Type B pancreatic cell (in vitro differentiated cells): ENCODE data around the gene ABLIM2. TPM values are rescaled to one million over a fixed set of nuclear protein-coding genes. Genes with fewer than 3 reads are reported as not detected.

Source experiments
- DNase-seq: peaks from one replicate; pipeline ENCODE4 v3.0.0; 2021; ENCODE audit warnings: mixed read lengths; ENCODE audit not compliant: unreplicated experiment; ENCODE audit errors: extremely low spot score
- H3K27ac Mint-ChIP-seq: 2 replicates; pipeline ENCODE4 v1.8.0; 2021; ENCODE audit warnings: mild to moderate bottlenecking, mixed read lengths
- H3K27me3 Mint-ChIP-seq: 2 replicates; pipeline ENCODE4 v1.8.0; 2021; ENCODE audit warnings: mixed read lengths
- H3K36me3 Mint-ChIP-seq: 2 replicates; pipeline ENCODE4 v1.8.0; 2021; ENCODE audit warnings: mixed read lengths
- H3K4me1 Mint-ChIP-seq: one replicate; pipeline ENCODE4 v1.8.0; 2021; ENCODE audit warnings: mixed read lengths; ENCODE audit not compliant: unreplicated experiment
- H3K4me3 Mint-ChIP-seq: 2 replicates; pipeline ENCODE4 v1.8.0; 2021; ENCODE audit warnings: mild to moderate bottlenecking, mixed read lengths
- H3K9me3 Mint-ChIP-seq: 2 replicates; pipeline ENCODE4 v1.8.0; 2021; ENCODE audit warnings: mixed read lengths
- CTCF ChIP-seq: fragments of 200-600 bp; sonication (generic); conservative IDR thresholded peaks from 2 replicates; pipeline ENCODE4 v1.5.0; 2021; ENCODE audit warnings: antibody characterized with exemption, mild to moderate bottlenecking
- total RNA-seq: library from RNA; stranded (reverse); gene quantifications from 2 replicates; pipeline ENCODE4 v1.2.1, GENCODE V29; 2021; ENCODE audit warnings: low replicate concordance

The ABLIM2 gene
- total RNA-seq, 1 donor from 2014 or later = 2.6 TPM

- no peak overlapping the region for H3K4me3 Mint-ChIP-seq
- no peak overlapping the region for H3K27ac Mint-ChIP-seq
- TF ChIP-seq CTCF = no peak
- DNase-seq = no peak
- peaks cover 3% of the 10 kb centered on the region for H3K36me3 Mint-ChIP-seq
- H3K27me3 Mint-ChIP-seq = no peaks in the 10 kb centered on the region
- no peaks in the 10 kb centered on the region for H3K9me3 Mint-ChIP-seq
- no peaks in the 10 kb centered on the region for H3K4me1 Mint-ChIP-seq
These were observed 92.2 kb downstream of the ABLIM2 start for GRCh38 chr4:8066336-8066931.

- no peak for DNase-seq
- Mint-ChIP-seq H3K27me3 (no peaks in the 10 kb centered on the region), H3K9me3 (no peaks in the 10 kb centered on the region), H3K4me1 (no peaks in the 10 kb centered on the region), H3K27ac (no peak overlapping the region), H3K36me3 (peaks cover 3% of the 10 kb centered on the region), H3K4me3 (no peak overlapping the region)
- no peak for TF ChIP-seq CTCF
These were observed 94.5 kb downstream of the ABLIM2 start for GRCh38 chr4:8063974-8064563.

- no peak for DNase-seq
- Mint-ChIP-seq H3K27ac (no peak overlapping the region), H3K4me1 (no peaks in the 10 kb centered on the region), H3K36me3 (peaks cover 7% of the 10 kb centered on the region), H3K27me3 (no peaks in the 10 kb centered on the region), H3K9me3 (no peaks in the 10 kb centered on the region), H3K4me3 (no peak overlapping the region)
- no peak for TF ChIP-seq CTCF
These were observed 97.0 kb downstream of the ABLIM2 start for GRCh38 chr4:8061573-8061972.

GRCh38 chr4:8061145-8061544 lies 97.5 kb downstream of the ABLIM2 start:
- no peaks in the 10 kb centered on the region for H3K27me3 Mint-ChIP-seq
- no peak overlapping the region for H3K27ac Mint-ChIP-seq
- no peak for DNase-seq
- no peaks in the 10 kb centered on the region for H3K9me3 Mint-ChIP-seq
- TF ChIP-seq CTCF = no peak
- no peak overlapping the region for H3K4me3 Mint-ChIP-seq
- peaks cover 7% of the 10 kb centered on the region for H3K36me3 Mint-ChIP-seq
- no peaks in the 10 kb centered on the region for H3K4me1 Mint-ChIP-seq

- no peak for DNase-seq
- Mint-ChIP-seq H3K36me3 (peaks cover 7% of the 10 kb centered on the region), H3K4me3 (no peak overlapping the region), H3K9me3 (no peaks in the 10 kb centered on the region), H3K27me3 (no peaks in the 10 kb centered on the region), H3K27ac (no peak overlapping the region), H3K4me1 (no peaks in the 10 kb centered on the region)
- TF ChIP-seq CTCF = no peak
These were observed 98.0 kb downstream of the ABLIM2 start for GRCh38 chr4:8060632-8061031.
